DMS53 treated with DMSO at 0.1 percent for 48 hours (cell line): ENCODE measurements around the gene SORL1.
"Not testable (repeated sequence)": the region's sequence is repeated elsewhere in the genome, so short reads cannot be mapped to it uniquely, and the experiment has no call there.

Experiments used
- DNase-seq: peaks from one replicate; lab custom pipeline; 2025; ENCODE audit not compliant: unreplicated experiment; lab: John Stamatoyannopoulos, UW

The SORL1 gene

GRCh38 chr11:121451986-121452608, at the start of gene SORL1:
SORL1 (plus strand) TSS chr11:121452314; CDS start chr11:121452332, 18 bp downstream.
- DNase-seq = peak; percentile 42

GRCh38 chr11:121405646-121406045, 46.5 kb upstream of the SORL1 start:
- no peak for DNase-seq

GRCh38 chr11:121406291-121406690, 45.8 kb upstream of the SORL1 start:
- no peak for DNase-seq

GRCh38 chr11:121408830-121409229, 43.3 kb upstream of the SORL1 start:
- no peak for DNase-seq

GRCh38 chr11:121410041-121410440, 42.1 kb upstream of the SORL1 start:
- DNase-seq = not testable (repeated sequence)

GRCh38 chr11:121411330-121411729, 40.8 kb upstream of the SORL1 start:
- not testable (repeated sequence) for DNase-seq

GRCh38 chr11:121412000-121412587, 40.0 kb upstream of the SORL1 start:
- no peak for DNase-seq

- DNase-seq = no peak
These were observed 39.3 kb upstream of the SORL1 start for GRCh38 chr11:121412711-121413415.

GRCh38 chr11:121414141-121414913, 37.8 kb upstream of the SORL1 start:
- DNase-seq = no peak

GRCh38 chr11:121415856-121416255, 36.3 kb upstream of the SORL1 start:
- no peak for DNase-seq

GRCh38 chr11:121417055-121417551, 35.0 kb upstream of the SORL1 start:
- no peak for DNase-seq

GRCh38 chr11:121417607-121418006, 34.5 kb upstream of the SORL1 start:
- no peak for DNase-seq

- no peak for DNase-seq
These were observed 33.4 kb upstream of the SORL1 start for GRCh38 chr11:121418625-121419114.

GRCh38 chr11:121419836-121420235, 32.3 kb upstream of the SORL1 start:
- DNase-seq = no peak

GRCh38 chr11:121420398-121420797, 31.7 kb upstream of the SORL1 start:
- no peak for DNase-seq

- DNase-seq = peak; percentile 7
These were observed 30.8 kb upstream of the SORL1 start for GRCh38 chr11:121421149-121421901.

GRCh38 chr11:121422675-121423074, 29.4 kb upstream of the SORL1 start:
- DNase-seq = no peak

GRCh38 chr11:121425828-121426227, 26.3 kb upstream of the SORL1 start:
- DNase-seq = no peak

- DNase-seq = peak; percentile 25
These were observed 25.4 kb upstream of the SORL1 start for GRCh38 chr11:121426476-121427399.
